8988T (cell line): ENCODE results near the gene PON1.

Experiments
- DNase-seq: peaks from one replicate; pipeline ENCODE4 v3.0.0; 2011

The PON1 gene

DNA sequence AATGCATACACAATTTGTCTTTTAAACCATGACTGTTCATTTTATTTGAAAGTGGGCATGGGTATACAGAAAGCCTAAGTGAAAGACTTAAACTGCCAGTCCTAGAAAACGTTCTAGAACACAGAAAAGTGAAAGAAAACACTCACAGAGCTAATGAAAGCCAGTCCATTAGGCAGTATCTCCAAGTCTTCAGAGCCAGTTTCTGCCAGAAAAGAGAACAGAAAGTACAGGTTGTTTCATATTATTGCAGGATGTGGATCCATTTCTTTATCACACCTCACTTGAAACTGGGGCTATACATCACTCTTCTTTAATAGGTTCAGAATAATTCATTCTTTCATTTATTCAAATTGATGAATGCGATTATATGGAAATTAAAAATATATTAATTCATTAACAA, 7.7 kb downstream of the PON1 start:
- DNase-seq: no peak

DNA sequence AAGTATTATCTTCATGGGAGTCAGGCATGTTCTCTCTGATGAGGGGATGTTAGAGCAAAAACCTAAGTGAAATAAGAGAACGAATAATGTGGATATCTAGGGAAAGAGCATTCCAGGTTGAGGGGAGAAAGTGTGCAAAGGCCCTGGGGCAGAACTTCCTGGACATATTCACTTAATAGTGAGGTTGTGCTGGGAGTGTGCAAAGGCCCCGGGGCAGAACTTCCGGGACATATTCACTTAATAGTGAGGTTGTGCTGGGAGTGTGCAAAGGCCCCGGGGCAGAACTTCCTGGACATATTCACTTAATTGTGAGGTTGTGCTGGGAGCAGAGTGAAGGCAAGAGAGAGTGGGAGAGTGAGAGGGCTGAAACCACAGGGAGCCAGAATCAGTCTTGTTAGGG, 11.8 kb downstream of the PON1 start:
- no peak for DNase-seq

DNA sequence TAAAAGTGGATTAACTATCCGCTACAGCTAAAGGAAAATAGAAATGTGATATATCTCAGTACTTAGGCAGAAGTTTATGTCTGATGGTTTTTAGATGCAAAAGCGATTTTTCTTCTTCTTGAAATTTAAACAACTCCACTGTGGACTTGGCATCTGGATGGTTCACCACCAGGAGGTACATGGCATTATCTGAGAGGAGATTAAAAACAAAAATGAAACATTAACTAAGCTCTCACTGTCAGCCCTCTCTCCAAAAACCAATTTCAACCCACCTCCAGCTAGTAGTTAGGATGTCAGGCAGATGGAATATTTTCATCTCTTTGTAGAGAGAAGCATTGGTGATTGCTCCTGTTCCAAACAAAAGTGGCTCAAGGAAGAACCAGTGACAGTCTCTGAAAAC, 12.9 kb downstream of the PON1 start:
- no peak for DNase-seq

DNA sequence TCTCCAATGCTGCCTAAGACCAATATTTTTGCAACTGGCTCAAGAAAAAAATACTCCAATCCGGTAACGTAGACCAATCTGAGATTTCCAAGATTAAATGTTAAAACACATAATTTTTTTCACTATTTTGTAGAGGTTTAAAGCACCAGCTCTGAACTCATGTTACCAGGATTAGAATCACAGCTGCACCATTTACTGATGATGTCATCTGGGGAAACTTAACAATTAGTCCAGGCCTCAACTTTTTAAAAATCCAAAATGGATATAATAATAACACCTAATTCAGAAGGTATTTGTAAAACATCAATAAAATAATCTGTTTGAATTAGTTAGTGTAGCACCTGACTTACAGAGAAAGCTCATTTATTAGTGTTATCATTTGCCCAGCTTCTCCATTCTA, 14.4 kb downstream of the PON1 start:
- DNase-seq: no peak

DNA sequence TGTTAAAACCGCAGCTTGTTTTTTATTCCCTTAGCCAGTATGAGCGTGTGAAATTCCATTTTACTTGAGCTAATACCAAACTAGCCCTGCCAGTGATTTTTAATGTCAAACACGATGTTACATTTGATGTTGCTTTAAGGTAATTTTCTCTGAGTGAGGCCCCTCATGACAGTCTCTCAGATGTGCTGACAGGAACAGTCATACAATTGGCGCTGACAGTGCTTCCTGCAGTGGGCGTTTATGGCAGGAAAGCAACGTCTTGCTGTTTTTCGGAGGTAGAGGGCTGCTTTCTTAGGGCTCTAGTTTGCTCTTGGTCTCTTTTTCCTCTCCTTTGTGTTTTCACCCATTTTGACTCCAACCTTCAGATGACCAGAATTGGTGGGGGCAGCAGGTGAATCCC, 19.3 kb downstream of the PON1 start:
- no peak for DNase-seq

DNA sequence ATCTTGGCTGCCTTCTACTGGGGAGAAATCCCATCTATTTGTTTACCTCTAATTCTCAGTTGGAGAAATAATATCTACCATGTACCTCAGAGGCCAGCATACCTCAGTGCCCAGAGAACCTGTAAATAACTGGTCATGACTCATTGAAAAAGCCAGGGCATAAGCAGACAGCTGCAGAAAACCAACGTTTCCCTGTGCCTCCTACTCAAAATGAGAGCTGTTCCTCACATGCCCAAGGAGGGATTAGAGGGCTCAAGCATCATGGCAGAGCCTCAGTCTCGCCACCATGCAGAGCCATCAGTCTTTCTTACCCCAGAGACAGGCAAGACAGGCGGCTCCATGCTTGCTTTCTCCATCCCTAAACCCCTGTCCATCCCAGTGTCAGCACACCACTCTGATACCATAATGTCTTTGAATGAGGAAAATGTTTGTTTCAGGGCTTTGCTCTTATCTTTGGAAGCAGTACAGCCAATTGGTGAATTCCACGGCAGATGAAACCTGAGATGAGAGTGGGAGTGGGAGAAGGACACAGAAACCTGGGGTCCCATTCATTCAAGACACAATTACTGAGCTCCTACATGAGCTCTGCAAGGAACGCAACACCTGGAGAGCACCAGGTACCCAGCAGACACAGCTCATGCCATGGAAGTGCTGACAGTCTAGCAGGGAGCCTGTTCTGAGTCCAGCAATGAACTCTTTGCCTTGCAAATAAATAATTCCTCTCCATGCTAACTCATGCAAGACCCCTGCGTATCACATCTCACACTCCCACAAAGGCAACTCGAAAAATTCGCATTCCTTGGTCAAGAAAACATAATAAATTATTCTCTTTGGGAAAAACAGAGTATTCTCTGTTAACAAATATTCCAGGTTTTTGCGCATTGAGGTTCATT, 21.1 kb downstream of the PON1 start:
- DNase-seq: no peak

DNA sequence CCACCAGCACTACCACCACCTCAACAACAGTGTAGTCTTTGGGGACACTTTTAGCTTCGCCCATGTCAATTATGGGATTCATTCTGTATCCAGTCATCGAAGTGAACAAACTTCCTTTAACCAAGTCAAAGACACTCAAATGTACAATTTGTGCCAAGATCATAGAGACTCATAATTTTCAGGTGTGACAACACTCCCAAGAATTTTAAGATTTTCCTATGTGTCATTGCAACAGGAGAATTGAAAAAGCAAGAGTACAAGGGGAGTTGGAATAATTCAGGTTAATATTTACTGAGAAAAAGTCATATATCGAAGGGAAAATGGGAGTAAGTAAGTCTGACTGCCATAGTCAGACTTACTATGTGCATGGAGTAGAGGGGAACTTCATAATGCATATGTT, 26.2 kb downstream of the PON1 start:
- DNase-seq: no peak

DNA sequence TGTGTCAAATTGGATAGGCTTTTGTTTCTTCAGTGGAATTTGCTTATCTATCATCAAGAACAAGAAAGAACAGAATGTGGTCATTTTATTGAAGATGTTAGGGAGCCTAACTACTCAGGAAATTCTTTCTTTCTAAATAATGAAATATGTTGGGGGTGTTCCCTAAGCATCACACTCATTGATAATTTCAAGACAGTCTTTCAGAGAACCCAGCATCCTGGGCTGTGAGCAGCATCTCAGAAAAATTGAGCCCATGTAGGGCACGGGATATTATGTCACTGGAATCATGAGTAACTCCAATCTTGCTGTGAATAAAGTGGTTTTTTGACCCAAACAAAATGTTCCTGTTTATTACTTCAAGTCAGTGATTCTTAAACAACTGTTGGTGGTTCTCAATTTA, 27.3 kb downstream of the PON1 start:
- DNase-seq: no peak

DNA sequence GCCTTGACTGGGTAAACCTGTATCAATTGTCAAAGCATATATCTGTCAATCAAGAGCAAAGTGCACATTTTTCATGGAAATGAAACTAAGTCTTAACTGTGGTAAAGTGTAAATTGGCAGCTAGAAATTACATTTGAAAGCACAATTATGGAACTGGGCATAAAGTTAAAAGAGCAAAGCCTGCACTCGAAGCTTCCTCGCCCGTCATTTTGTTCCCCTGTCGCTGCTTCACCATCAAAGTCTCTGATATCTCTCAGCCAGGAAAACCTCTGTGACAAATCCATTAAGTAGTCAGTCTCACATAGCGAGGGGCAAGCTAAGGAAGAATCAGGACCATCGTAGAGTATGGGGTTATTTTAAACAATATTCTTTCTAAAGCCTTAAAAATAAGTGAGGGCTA, 27.9 kb downstream of the PON1 start:
- DNase-seq: no peak

DNA sequence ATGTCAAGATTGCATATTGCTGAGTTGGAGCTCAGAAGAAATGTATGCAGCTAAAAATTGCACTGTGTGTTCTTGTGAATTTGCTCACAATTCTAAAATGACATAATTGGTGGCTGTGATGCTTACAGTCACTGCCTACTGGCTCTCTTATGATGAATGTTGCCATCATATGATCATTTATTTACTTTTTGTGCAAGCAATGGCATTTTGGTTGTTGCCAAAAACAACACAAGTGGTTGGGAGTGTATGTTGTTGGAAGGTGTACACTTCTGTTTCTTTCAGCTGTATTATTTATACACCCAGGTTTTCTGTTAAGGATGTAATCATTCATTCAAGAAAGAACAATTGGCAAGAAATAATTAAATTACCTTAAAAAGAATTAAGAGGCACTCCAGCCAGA, 28.9 kb downstream of the PON1 start:
- no peak for DNase-seq

DNA sequence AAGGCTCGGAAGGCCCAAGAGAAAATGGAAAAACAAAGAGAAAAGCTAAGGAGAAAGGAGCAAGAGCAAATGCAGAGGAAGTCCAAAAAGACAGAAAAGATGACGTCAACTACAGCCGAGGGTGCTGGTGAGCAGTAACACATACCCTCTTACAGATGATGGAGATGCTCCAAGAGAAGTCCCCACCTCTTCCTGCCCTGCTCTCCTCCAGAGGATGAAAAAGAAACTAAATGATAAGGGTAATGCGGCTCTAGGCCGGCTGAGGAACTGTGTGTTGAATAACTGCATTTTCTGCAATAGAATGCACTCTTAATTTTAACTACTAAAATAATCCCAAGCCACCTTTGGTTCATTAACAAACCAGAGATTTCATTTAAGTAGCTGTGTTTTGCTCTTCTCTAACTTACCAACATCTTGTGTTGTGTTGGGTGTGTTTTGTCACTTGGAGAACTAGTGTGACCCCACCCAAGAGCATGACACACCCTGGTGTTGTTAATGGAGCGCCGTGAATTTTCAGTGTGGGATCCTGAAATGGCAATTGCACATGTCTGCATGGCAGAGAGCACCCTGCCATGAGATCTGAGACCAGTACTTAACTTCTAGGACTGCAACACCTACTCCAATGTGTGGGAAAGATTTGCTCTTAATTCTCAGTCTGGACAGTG, 34.0 kb downstream of the PON1 start:
- no peak for DNase-seq

DNA sequence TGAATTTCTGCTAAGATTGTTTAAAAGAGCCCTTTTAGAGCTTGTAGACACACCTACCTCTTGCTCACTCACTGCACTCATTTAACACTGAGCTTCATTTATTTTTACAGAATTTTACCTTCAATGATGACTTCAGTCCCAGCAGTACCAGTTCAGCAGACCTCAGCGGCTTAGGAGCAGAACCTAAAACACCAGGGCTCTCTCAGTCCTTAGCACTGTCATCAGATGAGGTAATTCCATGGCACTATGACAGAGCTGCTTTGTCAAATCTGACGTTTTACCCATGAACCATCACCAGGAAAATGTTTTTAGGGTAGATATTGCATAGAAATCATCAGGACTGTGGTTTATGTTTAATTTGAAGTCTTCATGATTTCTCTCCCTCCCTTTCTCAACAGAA, 38.2 kb downstream of the PON1 start:
- DNase-seq: no peak

DNA sequence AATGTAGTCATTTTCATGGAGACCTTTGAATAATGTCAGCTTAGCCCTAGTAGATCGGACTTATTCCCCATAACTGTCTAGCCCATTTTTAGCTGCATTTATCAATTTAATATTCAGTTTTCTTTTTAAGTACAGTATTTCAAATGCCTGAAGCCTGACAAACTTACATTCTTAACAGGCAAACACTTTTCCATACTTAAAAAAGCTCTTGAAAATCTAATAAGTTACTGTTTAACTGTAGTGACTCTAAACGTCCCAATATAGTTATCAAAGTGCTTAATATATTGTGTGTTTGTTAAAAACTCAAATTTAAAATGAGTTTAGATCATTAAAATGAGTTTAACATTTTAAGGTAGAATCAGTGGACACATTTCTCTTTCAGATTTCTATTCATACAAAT, 44.9 kb downstream of the PON1 start:
- no peak for DNase-seq

DNA sequence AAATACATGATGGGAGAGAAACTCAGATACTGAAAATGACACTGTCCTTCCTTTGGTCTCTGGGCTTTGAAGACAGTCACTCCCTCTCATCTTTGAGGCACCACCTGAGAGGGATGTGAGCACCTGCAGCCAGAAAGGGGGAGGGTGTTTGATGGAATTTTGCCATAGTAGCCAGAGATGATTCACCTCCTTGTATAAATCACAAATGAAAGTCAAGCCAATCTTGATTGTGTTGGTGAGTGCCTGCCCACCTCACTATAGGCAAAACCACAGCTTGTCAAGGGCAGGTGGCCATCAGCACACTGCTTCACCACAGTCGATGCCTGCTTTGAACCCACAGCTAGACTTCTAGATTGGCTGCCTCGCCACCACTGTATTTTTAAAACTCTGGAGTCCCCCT, 48.2 kb downstream of the PON1 start:
- DNase-seq: no peak

DNA sequence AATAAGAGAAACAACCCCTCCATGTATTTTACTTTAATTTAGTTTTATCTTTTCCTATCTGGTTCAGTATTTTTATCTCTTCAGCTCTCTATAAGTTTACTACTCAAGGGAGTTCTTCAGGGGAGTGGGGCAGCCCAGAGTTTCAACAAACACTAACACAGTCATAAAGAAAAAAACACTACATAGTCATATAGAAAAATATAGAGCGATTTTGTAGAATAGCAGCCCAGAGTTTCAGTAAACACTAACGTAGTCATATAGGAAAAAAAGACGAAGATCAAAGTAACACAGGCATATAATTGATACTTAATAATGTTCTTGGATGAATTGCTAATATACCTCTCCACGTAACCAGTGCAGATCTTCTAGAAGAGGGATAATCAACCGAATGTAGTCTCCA, 54.7 kb downstream of the PON1 start:
- no peak for DNase-seq

DNA sequence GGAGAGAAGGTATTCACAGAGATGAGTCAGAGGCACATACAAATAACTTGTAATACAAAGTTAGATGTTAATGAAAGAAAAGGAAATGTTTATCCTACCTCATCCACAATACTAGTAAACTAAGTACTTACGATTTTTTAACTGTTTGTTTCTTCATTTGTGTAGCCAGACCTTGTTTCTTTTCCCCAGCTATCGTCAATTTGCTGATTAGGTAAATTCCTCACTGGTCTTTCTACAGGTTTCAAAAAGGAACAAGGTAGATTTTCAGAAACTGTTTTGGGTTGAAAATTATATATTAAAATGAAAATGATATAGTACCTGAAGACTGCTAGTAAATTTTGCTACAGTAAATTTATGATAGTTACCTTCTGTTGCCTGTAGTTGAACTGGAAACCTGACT, 56.6 kb downstream of the PON1 start:
- no peak for DNase-seq

DNA sequence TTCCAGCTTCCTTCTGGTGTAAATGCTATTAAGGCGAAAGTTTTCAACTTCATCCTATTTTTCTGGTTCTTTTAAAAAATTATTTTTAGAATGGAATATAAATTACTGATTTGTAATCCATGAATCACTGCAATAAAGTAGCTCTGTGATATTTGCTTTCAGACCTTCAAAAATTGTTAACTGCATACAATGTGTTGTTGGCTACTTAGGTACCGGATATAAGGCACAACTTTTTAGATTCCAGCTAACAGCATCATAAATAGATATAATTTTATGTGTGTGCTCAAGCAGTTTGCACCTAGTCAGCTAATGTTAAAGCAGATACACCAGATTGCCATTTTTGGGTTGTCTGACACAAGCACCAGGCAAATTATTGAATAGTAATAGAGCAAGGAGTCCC, 58.7 kb downstream of the PON1 start:
- no peak for DNase-seq

DNA sequence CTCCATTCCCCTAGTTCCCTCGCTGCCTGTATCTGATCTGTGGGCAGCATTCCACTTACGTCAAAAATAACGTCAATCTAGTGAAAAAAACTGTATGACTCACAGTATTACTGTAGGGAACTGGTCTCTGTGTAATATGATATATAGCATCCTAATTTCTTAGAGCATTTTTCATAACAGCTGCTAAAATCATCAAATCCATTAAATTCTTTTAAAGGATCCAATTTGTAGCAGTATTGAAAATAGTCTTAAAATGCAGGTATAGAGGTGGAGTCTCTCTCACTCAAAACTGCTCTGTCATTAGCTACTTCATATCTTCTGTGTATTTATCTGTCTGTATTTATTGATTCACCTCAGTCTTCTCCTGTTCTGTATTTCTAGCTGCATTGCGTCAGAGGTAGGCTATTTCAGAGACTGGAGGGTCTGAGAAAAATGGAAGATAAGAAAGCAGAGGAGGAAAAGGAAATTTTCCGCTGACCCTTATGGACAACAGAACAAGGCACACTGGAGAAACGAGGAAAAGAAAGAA, 59.9 kb downstream of the PON1 start:
- DNase-seq: no peak

DNA sequence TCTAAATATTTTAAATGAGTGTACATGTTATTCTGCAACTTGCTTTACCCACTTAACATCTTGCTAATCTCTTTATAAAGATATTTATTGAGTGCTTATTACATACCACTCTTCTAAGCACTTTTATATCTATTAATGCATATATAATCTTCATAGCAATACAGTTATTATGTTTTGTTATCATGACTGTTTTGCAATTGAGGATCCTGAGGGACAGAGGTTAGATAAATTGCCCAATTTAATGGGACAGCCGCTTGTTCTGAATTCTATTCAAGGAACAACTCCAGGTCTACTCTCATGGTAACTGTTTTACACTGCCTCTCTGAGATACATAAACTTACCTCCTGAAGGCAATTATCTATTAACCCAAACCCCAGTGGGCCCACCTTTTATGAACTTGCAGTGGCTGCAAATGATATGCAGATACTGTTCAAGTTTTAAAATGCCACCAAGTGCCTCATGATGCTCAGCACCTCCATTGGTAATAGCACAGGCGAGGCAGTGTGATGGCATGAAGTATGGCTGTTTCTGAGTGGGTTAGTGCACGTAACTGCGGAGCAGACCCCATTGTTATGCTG, 60.5 kb downstream of the PON1 start:
- no peak for DNase-seq

DNA sequence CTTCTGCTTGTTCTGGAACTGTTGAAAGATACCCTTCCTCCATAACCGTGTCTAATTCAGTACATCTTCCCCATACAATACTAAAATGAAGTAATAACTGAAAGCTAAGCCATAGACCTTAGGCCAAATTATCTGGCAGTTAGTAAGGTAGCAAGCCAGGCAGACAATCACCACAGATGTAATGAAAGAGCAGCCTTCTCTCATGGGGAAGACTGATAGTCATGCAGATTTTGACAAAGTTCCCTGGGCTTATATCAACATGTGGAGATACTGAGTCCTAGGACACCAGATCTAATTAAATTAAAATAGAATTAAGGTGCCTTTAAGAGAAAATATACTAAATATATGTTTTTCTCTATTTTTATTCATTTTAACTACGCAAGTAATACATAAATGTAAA, 61.5 kb downstream of the PON1 start:
- no peak for DNase-seq

DNA sequence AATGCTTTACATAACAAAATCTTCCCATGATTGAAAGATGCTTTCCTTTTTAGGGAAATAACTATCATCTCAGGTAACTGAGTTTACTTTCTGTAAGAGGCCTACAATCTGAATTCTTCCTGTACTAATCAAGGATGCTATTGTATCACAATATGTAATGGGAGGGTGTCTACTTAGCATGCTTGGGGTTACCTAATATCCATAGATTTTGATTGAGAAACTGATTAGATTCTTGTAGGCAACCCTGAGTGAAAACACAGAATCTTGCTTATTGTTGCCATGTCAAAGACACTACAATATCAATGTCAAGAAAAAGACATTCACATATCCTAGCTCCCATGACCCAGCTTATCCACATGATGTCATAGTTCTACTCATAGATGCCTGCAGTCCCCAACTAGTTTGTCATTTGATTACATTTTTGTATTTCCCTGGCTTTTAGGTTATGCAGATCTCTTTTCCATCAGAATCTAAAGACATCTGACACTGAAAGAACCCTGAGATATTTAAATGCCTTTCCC, 62.4 kb downstream of the PON1 start:
- DNase-seq: no peak

DNA sequence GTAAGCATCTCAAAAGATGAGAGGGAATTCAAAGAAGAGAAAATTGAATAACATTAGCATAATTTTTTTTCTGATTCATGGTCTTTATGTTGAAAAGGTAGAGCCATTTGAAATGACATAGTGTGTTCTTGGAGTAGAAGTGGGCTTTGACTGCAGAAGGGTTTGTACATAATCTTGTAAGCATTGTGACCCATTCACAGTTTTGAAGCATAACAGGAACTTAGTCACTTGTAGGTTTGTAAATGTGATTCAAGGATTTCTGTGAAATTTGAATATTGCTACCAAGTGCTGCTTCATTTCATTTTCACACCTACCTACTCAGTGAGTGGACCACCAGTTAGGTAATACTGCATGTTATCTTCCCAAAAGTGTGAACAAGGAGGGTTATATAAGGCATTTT, 68.6 kb downstream of the PON1 start:
- DNase-seq: no peak

DNA sequence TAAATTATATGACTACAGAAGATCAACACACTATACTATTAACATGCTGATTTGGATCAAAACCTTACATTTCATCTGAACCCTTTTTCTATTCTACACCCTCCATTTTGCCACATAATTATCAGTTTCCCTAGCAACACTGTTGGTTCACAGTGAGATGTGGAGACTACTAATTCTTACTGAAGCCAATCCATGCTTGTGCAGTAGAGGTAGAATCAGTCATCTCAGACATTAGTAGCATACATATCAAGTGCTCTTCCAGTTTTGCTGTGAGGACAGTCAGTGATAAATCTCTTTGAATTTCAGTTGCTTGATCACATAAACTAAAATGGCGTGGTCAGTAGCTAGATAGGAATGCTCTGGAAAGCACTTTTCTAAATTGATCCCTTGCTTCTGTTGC, 70.3 kb downstream of the PON1 start:
- DNase-seq: no peak

DNA sequence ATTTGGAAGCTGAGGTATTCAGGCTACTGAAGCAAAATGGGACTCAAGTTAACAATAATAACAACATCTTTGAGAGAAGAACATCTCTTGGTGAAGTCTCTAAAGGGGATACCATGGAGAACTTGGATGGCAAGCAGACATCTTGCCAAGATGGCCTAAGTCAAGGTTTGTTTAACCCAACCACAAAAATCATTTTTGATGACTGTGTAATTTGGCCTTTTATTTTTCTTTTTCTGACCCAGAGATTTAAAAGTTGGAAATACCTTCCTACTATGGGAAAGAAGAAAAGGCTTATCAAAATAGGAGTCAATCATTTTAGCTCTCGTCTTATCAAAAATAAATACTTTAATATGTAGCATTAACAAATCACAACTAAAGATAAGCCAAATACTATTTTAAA, 72.4 kb downstream of the PON1 start:
- no peak for DNase-seq
